Measurements from ENCODE around the gene PMM2. TPM values are rescaled to one million over a fixed set of nuclear protein-coding genes. Genes with fewer than 3 reads are reported as not detected.

Gene PMM2
- total RNA-seq, 1 experiment from 2014 or later: 53.8 TPM

DNA sequence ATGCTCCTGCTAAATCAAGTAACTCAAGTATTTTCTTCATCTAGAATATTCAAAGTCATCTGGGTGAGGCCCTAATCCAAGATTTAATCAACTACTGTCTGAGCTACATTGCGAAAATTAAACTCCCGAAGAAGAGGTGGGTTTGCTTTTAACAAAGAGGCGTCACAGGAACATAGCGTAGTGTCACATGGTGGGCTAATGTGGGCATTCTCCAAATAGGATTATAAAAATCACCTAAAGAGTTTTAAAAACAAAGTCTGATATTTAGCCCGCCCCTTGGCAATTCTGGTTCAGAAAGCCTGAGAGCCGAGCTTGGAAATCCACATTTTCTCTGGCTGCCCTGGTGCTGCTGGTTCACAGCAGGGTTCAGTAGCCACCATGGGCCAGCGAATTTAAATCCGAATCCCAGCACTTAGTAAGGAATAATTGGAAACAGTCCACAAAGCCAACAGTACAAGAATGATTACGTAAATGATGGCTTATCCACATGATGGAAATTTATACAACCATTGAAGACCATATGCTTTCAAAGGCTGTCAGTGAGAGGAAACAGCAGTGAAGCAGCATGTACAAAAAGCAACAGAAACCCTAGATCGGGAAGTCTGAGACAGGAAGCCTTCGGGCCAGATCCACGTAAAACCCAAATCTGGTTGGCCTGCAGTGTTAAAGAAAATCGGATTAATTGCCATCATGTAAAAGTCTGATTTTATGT lies 8.8 kb downstream of the PMM2 start:
- peaks cover 7% of the 10 kb centered on the region; the same call in 1 of the 2 replicates for H3K4me1 Mint-ChIP-seq
- H3K36me3 Mint-ChIP-seq: peaks cover 74% of the 10 kb centered on the region
- no peaks in the 10 kb centered on the region for H3K27me3 Mint-ChIP-seq (ENCODE audit: low read depth)
- no peaks in the 10 kb centered on the region for H3K9me3 Mint-ChIP-seq
- no peak overlapping the region for H3K4me3 Mint-ChIP-seq
- POLR2A ChIA-PET: interaction anchor here (0.6 to 1.1 kb wide), 2 partner anchors 72 to 180 kb away, joined by 3 read pairs; no protein-coding TSS in a partner anchor
- CTCF ChIA-PET: interaction anchor here (1.1 kb wide), 1 partner anchor 11 kb away, joined by 3 read pairs; no protein-coding TSS in a partner anchor
- H3K27ac Mint-ChIP-seq: peak overlapping the region; percentile 76
- TF ChIP-seq ZNF396 (CRISPR knock-in tag; IDR thresholded peaks at IDR 0.05; ENCODE audit: borderline replicate concordance) (no peak), EMX1 (CRISPR knock-in tag; IDR thresholded peaks at IDR 0.05) (no peak), ATF1 (CRISPR knock-in tag; IDR thresholded peaks at IDR 0.05) (no peak)
- TF ChIP-seq, protein P1, sequence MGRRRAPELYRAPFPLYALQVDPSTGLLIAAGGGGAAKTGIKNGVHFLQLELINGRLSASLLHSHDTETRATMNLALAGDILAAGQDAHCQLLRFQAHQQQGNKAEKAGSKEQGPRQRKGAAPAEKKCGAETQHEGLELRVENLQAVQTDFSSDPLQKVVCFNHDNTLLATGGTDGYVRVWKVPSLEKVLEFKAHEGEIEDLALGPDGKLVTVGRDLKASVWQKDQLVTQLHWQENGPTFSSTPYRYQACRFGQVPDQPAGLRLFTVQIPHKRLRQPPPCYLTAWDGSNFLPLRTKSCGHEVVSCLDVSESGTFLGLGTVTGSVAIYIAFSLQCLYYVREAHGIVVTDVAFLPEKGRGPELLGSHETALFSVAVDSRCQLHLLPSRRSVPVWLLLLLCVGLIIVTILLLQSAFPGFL (CRISPR knock-in tag; IDR thresholded peaks at IDR 0.05; ENCODE audit: borderline replicate concordance): no peak
- TF ChIP-seq, protein P2, sequence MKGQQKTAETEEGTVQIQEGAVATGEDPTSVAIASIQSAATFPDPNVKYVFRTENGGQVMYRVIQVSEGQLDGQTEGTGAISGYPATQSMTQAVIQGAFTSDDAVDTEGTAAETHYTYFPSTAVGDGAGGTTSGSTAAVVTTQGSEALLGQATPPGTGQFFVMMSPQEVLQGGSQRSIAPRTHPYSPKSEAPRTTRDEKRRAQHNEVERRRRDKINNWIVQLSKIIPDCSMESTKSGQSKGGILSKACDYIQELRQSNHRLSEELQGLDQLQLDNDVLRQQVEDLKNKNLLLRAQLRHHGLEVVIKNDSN (CRISPR knock-in tag; IDR thresholded peaks at IDR 0.05): no peak
- TF ChIP-seq, protein P3, sequence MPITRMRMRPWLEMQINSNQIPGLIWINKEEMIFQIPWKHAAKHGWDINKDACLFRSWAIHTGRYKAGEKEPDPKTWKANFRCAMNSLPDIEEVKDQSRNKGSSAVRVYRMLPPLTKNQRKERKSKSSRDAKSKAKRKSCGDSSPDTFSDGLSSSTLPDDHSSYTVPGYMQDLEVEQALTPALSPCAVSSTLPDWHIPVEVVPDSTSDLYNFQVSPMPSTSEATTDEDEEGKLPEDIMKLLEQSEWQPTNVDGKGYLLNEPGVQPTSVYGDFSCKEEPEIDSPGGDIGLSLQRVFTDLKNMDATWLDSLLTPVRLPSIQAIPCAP (CRISPR knock-in tag; IDR thresholded peaks at IDR 0.05): no peak
- TF ChIP-seq, protein P4, sequence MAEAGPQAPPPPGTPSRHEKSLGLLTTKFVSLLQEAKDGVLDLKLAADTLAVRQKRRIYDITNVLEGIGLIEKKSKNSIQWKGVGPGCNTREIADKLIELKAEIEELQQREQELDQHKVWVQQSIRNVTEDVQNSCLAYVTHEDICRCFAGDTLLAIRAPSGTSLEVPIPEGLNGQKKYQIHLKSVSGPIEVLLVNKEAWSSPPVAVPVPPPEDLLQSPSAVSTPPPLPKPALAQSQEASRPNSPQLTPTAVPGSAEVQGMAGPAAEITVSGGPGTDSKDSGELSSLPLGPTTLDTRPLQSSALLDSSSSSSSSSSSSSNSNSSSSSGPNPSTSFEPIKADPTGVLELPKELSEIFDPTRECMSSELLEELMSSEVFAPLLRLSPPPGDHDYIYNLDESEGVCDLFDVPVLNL (CRISPR knock-in tag; IDR thresholded peaks at IDR 0.05; ENCODE audit: borderline replicate concordance, low read depth): no peak
- TF ChIP-seq, protein P5, sequence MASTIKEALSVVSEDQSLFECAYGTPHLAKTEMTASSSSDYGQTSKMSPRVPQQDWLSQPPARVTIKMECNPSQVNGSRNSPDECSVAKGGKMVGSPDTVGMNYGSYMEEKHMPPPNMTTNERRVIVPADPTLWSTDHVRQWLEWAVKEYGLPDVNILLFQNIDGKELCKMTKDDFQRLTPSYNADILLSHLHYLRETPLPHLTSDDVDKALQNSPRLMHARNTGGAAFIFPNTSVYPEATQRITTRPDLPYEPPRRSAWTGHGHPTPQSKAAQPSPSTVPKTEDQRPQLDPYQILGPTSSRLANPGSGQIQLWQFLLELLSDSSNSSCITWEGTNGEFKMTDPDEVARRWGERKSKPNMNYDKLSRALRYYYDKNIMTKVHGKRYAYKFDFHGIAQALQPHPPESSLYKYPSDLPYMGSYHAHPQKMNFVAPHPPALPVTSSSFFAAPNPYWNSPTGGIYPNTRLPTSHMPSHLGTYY (CRISPR knock-in tag; IDR thresholded peaks at IDR 0.05): no peak
- ATAC-seq (no peak), DNase-seq (ENCODE audit: low spot score) (no peak)

DNA sequence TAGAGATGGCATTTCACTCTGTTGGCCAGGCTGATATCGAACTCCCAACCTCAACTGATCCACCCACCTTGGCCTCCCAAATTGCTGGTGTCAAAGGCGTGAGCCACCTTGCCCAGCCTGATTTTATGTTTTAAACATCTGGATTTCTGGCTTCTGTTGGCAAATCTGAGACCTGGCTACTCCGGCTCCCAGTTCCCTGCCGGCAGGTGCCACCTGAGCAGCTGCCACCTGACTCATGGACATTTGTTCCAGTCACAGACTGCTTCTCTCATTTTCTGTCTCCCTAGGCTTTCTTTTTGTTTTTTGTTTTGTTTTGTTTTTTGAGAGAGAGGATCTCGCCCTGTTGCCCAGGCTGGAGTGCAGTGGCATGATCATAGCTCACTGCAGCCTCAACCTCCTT lies 9.6 kb downstream of the PMM2 start:
- DNase-seq (ENCODE audit: low spot score): no peak
- TF ChIP-seq KAT7 (CRISPR knock-in tag; IDR thresholded peaks at IDR 0.05; ENCODE audit: borderline replicate concordance): no peak
- POLR2A ChIA-PET: interaction anchor here (0.6 kb wide), 1 partner anchor 181 kb away, joined by 3 read pairs; no protein-coding TSS in a partner anchor
- CTCF ChIA-PET: no interaction called here
- Mint-ChIP-seq H3K4me3 (no peak overlapping the region), H3K4me1 (peaks cover 7% of the 10 kb centered on the region; the same call in 1 of the 2 replicates), H3K9me3 (no peaks in the 10 kb centered on the region), H3K27me3 (ENCODE audit: low read depth) (no peaks in the 10 kb centered on the region), H3K36me3 (peaks cover 74% of the 10 kb centered on the region), H3K27ac (no peak overlapping the region)
- ATAC-seq: no peak

DNA sequence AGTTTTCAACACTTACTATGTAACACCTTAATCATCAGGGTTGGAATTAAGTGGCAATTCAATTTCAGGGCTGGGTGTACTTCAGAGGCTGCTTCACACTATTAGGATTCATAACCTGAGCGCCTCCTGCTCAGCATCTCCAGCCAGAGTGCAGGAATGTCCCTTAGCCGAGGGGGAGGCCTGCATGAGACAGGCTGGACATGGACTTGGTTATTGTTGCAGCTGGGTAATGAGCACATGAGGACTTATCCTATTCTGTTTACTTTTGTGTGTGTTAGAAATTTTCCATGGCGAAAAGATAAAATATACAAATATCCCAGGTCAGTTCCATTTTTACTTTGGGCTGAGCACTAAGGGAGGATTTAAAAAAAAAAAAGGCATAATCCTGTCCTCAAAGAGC lies 10.4 kb downstream of the PMM2 start:
- Mint-ChIP-seq H3K9me3 (no peaks in the 10 kb centered on the region), H3K4me3 (no peak overlapping the region), H3K27me3 (ENCODE audit: low read depth) (no peaks in the 10 kb centered on the region), H3K4me1 (peaks cover 7% of the 10 kb centered on the region; the same call in 1 of the 2 replicates), H3K36me3 (peaks cover 74% of the 10 kb centered on the region), H3K27ac (no peak overlapping the region)
- ChIA-PET POLR2A (no interaction called here), CTCF (no interaction called here)
- DNase-seq (ENCODE audit: low spot score) (no peak), ATAC-seq (no peak)
- TF ChIP-seq ESRRA (CRISPR knock-in tag; IDR thresholded peaks at IDR 0.05; ENCODE audit: borderline replicate concordance): no peak
- TF ChIP-seq SMAD3 (CRISPR knock-in tag; IDR thresholded peaks at IDR 0.05; ENCODE audit: borderline replicate concordance): no peak
- no peak for TF ChIP-seq OVOL2 (CRISPR knock-in tag; IDR thresholded peaks at IDR 0.05; ENCODE audit: borderline replicate concordance)
- TF ChIP-seq GTF2I (CRISPR knock-in tag; conservative IDR thresholded peaks at IDR 0.05): no peak
- no peak for TF ChIP-seq ZNF423 (CRISPR knock-in tag; IDR thresholded peaks at IDR 0.05)
- TF ChIP-seq GRHL2 (CRISPR knock-in tag; IDR thresholded peaks at IDR 0.05; ENCODE audit: insufficient replicate concordance, severe bottlenecking): no peak
- TF ChIP-seq GABPB1 (CRISPR knock-in tag; IDR thresholded peaks at IDR 0.05): no peak
- TF ChIP-seq, protein P6, sequence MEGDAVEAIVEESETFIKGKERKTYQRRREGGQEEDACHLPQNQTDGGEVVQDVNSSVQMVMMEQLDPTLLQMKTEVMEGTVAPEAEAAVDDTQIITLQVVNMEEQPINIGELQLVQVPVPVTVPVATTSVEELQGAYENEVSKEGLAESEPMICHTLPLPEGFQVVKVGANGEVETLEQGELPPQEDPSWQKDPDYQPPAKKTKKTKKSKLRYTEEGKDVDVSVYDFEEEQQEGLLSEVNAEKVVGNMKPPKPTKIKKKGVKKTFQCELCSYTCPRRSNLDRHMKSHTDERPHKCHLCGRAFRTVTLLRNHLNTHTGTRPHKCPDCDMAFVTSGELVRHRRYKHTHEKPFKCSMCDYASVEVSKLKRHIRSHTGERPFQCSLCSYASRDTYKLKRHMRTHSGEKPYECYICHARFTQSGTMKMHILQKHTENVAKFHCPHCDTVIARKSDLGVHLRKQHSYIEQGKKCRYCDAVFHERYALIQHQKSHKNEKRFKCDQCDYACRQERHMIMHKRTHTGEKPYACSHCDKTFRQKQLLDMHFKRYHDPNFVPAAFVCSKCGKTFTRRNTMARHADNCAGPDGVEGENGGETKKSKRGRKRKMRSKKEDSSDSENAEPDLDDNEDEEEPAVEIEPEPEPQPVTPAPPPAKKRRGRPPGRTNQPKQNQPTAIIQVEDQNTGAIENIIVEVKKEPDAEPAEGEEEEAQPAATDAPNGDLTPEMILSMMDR (IDR thresholded peaks at IDR 0.05): no peak
- TF ChIP-seq ELF4 (CRISPR knock-in tag; IDR thresholded peaks at IDR 0.05; ENCODE audit: low read depth): no peak
